GM12891 (cell line): ENCODE results near the gene MLXIP.

Experiments
- POLR2A ChIP-seq: IDR thresholded peaks from 2 replicates; pipeline ENCODE4 v1.6.1; 2011; ENCODE audit warnings: low read depth, low read length, control low read depth
- POLR2AphosphoS5 ChIP-seq: IDR thresholded peaks from 2 replicates; pipeline ENCODE4 v1.6.1; 2011; ENCODE audit warnings: low read depth, low read length, control low read depth

DNA sequence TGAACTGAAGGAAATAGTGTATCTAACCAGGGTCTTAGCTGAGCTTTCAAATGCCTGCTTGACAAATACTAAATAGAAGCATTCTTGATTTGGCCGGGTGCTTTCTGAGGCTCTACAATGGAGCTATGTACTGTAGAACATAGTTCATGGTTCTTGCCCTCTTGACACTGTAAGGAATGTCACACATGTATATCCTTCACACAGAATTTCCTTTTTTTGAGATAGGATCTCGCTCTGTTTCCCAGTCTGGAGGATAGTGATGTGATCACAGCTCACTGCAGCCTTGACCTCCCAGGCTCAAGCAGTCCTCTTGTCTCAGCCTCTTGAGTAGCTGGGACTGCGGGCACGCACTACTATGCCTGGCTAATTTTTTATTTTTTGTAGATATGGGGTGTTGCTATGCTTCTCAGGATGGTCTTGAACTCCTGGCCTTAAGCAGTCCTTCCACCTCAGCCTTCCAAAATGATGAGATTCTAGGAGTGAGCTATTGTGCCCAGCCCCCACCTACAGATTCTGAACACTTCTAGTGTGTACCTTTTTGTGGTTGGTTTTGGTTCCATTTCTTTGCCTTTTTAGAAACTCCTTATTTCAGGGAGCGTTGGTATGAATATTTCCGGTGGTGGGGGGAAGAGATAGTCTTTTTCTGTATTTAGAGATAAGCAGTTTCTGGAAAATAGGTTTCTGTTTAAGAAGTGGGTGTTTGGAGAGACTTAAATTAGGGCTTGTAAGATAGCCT is 4.2 kb downstream of the MLXIP start:
- TF ChIP-seq POLR2A (no peak), POLR2AphosphoS5 (no peak)
